Smooth muscle cell (in vitro differentiated cells): ENCODE measurements around the gene ANKLE1. TPM values are rescaled to one million over a fixed set of nuclear protein-coding genes. Genes with fewer than 3 reads are reported as not detected.

ENCODE experiments used
- DNase-seq: peaks from one replicate; lab custom pipeline; 2025; ENCODE audit not compliant: unreplicated experiment; lab: John Stamatoyannopoulos, UW
- H2AFZ ChIP-seq: fragments of 200-600 bp; sonication (generic); 2 replicates; pipeline ENCODE4 v1.6.0; 2016; ENCODE audit warnings: antibody characterized with exemption, low read depth, mild to moderate bottlenecking
- H3F3A ChIP-seq: fragments of 200-600 bp; sonication (generic); 2 replicates; pipeline ENCODE4 v1.6.0; 2017; ENCODE audit warnings: antibody characterized with exemption, low read depth
- H3K27ac ChIP-seq: fragments of 200-600 bp; sonication (generic); 2 replicates; pipeline ENCODE4 v1.5.1; 2016; ENCODE audit warnings: low read depth, mild to moderate bottlenecking
- H3K27me3 ChIP-seq: fragments of 200-600 bp; sonication (generic); 2 replicates; pipeline ENCODE4 v1.6.1; 2016; ENCODE audit warnings: low read depth, mild to moderate bottlenecking
- H3K36me3 ChIP-seq: fragments of 200-600 bp; sonication (generic); 2 replicates; pipeline ENCODE4 v1.5.1; 2016; ENCODE audit warnings: low read depth
- H3K4me1 ChIP-seq: fragments of 200-600 bp; sonication (generic); 2 replicates; pipeline ENCODE4 v1.5.1; 2016; ENCODE audit warnings: low read depth
- H3K4me2 ChIP-seq: fragments of 200-600 bp; sonication (generic); 2 replicates; pipeline ENCODE4 v1.6.0; 2016; ENCODE audit warnings: mild to moderate bottlenecking
- H3K4me3 ChIP-seq: fragments of 200-600 bp; sonication (generic); 2 replicates; pipeline ENCODE4 v1.5.1; 2016; ENCODE audit warnings: mild to moderate bottlenecking
- H3K79me2 ChIP-seq: fragments of 200-600 bp; sonication (generic); 2 replicates; pipeline ENCODE4 v1.6.0; 2016; ENCODE audit warnings: low read depth, mild to moderate bottlenecking
- H3K9ac ChIP-seq: fragments of 200-600 bp; sonication (generic); 2 replicates; pipeline ENCODE4 v1.6.0; 2016; ENCODE audit warnings: low read depth
- H3K9me3 ChIP-seq: fragments of 200-600 bp; sonication (generic); replicated peaks from 2 replicates; pipeline ENCODE4 v1.5.1; 2016; ENCODE audit warnings: low read depth
- H4K20me1 ChIP-seq: fragments of 200-600 bp; sonication (generic); 2 replicates; pipeline ENCODE4 v1.6.0; 2016; ENCODE audit warnings: low read depth
- CTCF ChIP-seq: fragments of 200-600 bp; sonication (generic); IDR thresholded peaks from 2 replicates; pipeline ENCODE4 v1.5.1; 2017; ENCODE audit warnings: borderline replicate concordance, mild to moderate bottlenecking, antibody characterized with exemption; ENCODE audit not compliant: insufficient read depth, poor library complexity, severe bottlenecking
- WGBS: methylation state at CpG from one replicate; pipeline ENCODE4 v1.1.7; 2016; ENCODE audit warnings: low lambda C conversion rate; 5-methylcytosine and 5-hydroxymethylcytosine counted together
- polyA plus RNA-seq: library from polyadenylated mRNA; unstranded; fragments of >200 nt; fragmentation: Nextera tagmentation; extraction: Ambion mirVana; gene quantifications from 2 replicates; pipeline ENCODE4 v1.2.1, GENCODE V29; 2016
- total RNA-seq: library from RNA; depleted of rRNA; stranded (reverse); fragments of >200 nt; gene quantifications from 2 replicates; pipeline ENCODE4 v1.2.3, GENCODE V29; 2014

ANKLE1 gene
- total and polyA plus RNA-seq, 2 experiments from 2014 or later, result 0.36 to 0.61 TPM

DNA sequence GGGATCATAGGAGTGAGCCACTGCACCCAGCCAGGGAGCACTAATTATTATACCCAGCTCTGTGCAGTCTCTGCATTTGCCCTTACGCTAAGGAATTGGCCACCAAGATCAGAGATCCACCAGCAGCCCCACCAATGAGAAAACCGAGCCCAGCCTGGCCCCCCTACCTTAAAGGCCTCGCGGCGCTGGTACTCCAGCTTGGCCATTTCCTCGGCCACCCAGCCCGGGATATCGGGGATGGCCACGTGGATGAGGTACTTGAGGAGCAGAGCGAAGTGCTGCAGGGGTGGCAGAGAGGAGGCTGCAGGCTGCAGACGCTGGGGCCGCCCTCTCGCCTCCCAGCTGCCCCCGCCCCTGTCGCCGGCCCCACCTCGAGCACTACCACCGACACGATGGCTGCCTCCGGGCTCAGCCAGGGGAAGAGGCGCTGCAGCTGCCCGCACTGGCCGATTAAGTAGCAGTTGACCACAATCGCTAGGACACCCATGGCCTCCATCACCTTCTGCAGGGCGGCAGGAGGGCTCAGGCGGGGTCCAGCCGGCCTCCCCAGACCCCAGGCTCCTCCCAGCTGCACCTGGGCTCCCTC lies 45.5 kb downstream of the ANKLE1 start:
- Histone ChIP-seq H3K9ac (no peak overlapping the region), H3K27me3 (peaks cover 24% of the 10 kb centered on the region), H4K20me1 (peaks cover 22% of the 10 kb centered on the region), H3K4me1 (peaks cover 20% of the 10 kb centered on the region), H3K4me3 (no peak overlapping the region), H3K9me3 (no peaks in the 10 kb centered on the region), H3K4me2 (peak overlapping the region; percentile 93), H3K27ac (no peak overlapping the region), H3K36me3 (no peaks in the 10 kb centered on the region), H3K79me2 (no peaks in the 10 kb centered on the region), H3F3A (peaks cover 5% of the 10 kb centered on the region), H2AFZ (no peak overlapping the region)
- DNase-seq, result no peak
- no peak for TF ChIP-seq CTCF
- 72% methylated on average over 23 of the region's 27 CpGs for WGBS

DNA sequence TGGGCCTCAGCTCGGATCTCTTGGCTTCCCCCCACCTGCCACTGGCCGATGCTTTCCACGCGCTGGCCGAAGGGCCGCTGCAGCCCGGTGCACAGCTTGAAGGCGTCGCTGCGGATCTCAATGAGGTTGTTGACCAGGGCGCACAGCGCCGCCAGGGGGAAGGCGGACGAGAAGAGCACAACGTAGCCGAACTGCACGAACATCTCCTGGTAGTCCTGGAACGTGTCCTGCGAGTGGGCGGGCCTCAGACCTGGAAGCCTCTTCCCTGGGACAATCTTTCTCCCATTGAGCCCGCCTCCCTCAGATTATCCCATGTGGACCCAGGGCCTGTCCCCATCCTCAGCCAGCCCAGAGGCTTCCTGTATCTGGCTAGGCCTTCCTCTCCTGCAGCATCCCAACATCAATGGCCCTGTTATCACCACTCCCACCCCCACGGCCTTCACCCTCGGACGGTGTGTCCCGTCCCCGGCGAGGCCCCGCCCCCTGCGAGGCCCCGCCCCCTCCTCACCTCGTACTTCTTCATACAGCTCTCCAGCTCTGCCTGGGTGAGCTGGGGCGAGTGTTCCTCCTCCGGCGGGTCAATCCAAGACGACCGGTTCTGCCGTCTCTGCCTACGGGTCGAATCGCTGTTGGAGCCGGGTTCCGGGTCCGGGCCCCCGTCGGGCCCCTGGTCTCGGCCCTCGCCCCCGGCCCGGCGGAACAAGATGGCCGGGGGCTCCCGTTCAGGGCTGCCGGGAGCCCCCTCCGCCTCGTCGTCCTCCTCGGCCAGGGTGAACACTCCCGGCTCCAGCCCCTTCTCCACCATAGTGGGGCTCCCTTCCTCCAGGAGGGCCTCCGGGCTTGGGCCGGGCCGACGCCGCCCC lies 46.2 kb downstream of the ANKLE1 start:
- no peaks in the 10 kb centered on the region for H3K9me3 ChIP-seq
- DNase-seq, result peak; percentile 55
- H3F3A ChIP-seq, result peaks cover 5% of the 10 kb centered on the region
- H3K4me2 ChIP-seq, result peak overlapping the region; percentile 93
- no peaks in the 10 kb centered on the region for H3K79me2 ChIP-seq
- peak overlapping the region; percentile 57 for H3K4me3 ChIP-seq
- H3K9ac ChIP-seq, result peak overlapping the region; percentile 51
- peaks cover 15% of the 10 kb centered on the region for H4K20me1 ChIP-seq
- peaks cover 20% of the 10 kb centered on the region for H3K4me1 ChIP-seq
- H3K27ac ChIP-seq, result no peak overlapping the region
- H3K27me3 ChIP-seq, result peaks cover 24% of the 10 kb centered on the region
- WGBS, result 7% methylated on average over 56 of the region's 64 CpGs
- peak; percentile 28 for TF ChIP-seq CTCF
- H2AFZ ChIP-seq, result no peak overlapping the region
- H3K36me3 ChIP-seq, result no peaks in the 10 kb centered on the region

DNA sequence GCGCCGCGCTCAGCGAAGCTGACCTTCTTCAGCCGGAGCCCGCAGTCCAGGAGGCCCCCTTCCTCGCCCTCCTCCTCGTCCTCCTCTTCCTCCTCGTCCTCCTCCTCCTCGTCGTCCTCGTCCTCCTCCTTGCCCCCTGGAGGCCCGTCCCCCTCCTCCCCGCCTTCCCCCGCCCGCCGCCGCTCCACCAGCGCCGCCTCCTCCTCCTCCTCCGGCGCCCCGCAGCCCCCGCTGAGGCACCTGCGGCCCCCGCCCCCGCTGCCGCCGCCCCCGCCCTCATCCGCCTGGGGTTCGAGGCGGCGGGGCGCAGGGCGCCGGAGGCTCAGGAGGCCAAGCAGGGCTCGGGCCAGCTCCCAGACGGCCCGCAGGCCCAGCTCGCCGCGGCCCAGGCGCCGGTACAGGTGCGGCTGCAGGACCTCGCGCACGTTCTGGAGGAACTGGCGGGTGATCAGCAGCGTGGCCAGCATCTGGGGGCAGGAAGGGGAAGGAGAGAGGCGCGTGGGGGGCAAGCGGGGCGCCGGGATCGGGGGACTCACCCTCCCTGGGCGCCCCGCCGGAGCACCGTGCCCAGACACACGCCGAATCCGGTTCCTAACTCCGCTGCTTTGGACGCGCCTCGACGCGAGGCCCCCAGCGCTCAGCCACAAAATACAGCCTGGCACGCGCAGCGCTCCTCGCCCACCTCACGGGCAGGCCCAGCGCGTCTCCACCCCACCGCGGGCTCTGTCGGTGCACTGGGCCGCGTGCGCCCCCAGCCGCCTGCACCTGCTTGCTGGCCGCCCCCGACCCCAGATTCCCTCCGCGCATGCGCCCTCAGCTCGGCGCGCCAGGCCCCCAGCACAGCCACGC lies 47.0 kb downstream of the ANKLE1 start:
- Histone ChIP-seq H3K9me3 (no peaks in the 10 kb centered on the region), H3F3A (peaks cover 5% of the 10 kb centered on the region), H4K20me1 (peaks cover 13% of the 10 kb centered on the region), H3K27me3 (peaks cover 24% of the 10 kb centered on the region), H3K9ac (peak overlapping the region; percentile 51), H3K4me1 (peaks cover 20% of the 10 kb centered on the region), H3K36me3 (no peaks in the 10 kb centered on the region), H3K27ac (no peak overlapping the region), H3K4me2 (peak overlapping the region; percentile 93), H2AFZ (no peak overlapping the region), H3K4me3 (peak overlapping the region; percentile 57), H3K79me2 (no peaks in the 10 kb centered on the region)
- no peak for DNase-seq
- no peak for TF ChIP-seq CTCF
- WGBS, result 25% methylated on average over 36 of the region's 94 CpGs
